ENCODE measurements around the gene TMEM8B.

TMEM8B gene

GRCh38 chr9:35816708-35817107 is 12.3 kb upstream of the TMEM8B start:
- TF ChIP-seq CSDC2 (CRISPR knock-in tag; IDR thresholded peaks at IDR 0.05) (no peak), OSR1 (CRISPR knock-in tag; IDR thresholded peaks at IDR 0.05) (no peak), GLIS3 (CRISPR knock-in tag; IDR thresholded peaks at IDR 0.05) (no peak), ZNF70 (CRISPR knock-in tag; IDR thresholded peaks at IDR 0.05) (no peak)
- TF ChIP-seq, protein P1, sequence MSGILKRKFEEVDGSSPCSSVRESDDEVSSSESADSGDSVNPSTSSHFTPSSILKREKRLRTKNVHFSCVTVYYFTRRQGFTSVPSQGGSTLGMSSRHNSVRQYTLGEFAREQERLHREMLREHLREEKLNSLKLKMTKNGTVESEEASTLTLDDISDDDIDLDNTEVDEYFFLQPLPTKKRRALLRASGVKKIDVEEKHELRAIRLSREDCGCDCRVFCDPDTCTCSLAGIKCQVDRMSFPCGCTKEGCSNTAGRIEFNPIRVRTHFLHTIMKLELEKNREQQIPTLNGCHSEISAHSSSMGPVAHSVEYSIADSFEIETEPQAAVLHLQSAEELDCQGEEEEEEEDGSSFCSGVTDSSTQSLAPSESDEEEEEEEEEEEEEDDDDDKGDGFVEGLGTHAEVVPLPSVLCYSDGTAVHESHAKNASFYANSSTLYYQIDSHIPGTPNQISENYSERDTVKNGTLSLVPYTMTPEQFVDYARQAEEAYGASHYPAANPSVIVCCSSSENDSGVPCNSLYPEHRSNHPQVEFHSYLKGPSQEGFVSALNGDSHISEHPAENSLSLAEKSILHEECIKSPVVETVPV (CRISPR knock-in tag; IDR thresholded peaks at IDR 0.05), result no peak
- ATAC-seq, result no peak

- no peak for ATAC-seq
- no peak for TF ChIP-seq OSR1 (CRISPR knock-in tag; IDR thresholded peaks at IDR 0.05)
Measured at GRCh38 chr9:35818341-35818740, 10.7 kb upstream of the TMEM8B start.

GRCh38 chr9:35820076-35820475 is 9.0 kb upstream of the TMEM8B start:
- no peak for ATAC-seq
- TF ChIP-seq, protein P2, sequence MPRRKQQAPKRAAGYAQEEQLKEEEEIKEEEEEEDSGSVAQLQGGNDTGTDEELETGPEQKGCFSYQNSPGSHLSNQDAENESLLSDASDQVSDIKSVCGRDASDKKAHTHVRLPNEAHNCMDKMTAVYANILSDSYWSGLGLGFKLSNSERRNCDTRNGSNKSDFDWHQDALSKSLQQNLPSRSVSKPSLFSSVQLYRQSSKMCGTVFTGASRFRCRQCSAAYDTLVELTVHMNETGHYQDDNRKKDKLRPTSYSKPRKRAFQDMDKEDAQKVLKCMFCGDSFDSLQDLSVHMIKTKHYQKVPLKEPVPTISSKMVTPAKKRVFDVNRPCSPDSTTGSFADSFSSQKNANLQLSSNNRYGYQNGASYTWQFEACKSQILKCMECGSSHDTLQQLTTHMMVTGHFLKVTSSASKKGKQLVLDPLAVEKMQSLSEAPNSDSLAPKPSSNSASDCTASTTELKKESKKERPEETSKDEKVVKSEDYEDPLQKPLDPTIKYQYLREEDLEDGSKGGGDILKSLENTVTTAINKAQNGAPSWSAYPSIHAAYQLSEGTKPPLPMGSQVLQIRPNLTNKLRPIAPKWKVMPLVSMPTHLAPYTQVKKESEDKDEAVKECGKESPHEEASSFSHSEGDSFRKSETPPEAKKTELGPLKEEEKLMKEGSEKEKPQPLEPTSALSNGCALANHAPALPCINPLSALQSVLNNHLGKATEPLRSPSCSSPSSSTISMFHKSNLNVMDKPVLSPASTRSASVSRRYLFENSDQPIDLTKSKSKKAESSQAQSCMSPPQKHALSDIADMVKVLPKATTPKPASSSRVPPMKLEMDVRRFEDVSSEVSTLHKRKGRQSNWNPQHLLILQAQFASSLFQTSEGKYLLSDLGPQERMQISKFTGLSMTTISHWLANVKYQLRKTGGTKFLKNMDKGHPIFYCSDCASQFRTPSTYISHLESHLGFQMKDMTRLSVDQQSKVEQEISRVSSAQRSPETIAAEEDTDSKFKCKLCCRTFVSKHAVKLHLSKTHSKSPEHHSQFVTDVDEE (CRISPR knock-in tag; IDR thresholded peaks at IDR 0.05), result no peak
- no peak for TF ChIP-seq ZNF70 (CRISPR knock-in tag; IDR thresholded peaks at IDR 0.05)
- no peak for TF ChIP-seq SNAI2 (CRISPR knock-in tag; IDR thresholded peaks at IDR 0.05)
- TF ChIP-seq ZNF8 (CRISPR knock-in tag; IDR thresholded peaks at IDR 0.05), result no peak
- TF ChIP-seq CREB5 (CRISPR knock-in tag; IDR thresholded peaks at IDR 0.05; ENCODE audit: low read depth), result no peak

DNA sequence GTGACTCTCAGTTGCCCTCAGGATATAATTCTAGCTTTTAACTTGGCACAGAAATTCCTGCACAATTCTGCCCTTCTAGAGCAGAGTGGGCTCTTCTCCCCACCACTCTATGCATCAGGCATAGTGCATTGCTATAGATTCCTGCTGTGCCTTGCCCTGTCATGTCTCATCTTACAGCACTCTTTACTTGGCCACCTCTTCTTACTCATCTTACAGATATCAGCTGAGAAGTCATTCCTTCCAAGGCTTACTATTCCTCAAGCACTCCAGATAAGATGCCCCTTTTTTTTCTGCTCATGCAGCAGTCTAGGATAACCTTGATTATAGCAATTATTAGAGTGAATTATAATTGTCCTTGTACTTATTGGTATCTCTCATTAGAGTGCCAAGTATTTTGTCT is 6.1 kb upstream of the TMEM8B start:
- no peak for ATAC-seq
- no peak for TF ChIP-seq ZFP30 (CRISPR knock-in tag; IDR thresholded peaks at IDR 0.05)
- no peak for TF ChIP-seq ISL1 (CRISPR knock-in tag; IDR thresholded peaks at IDR 0.05)
- TF ChIP-seq GLIS3 (CRISPR knock-in tag; IDR thresholded peaks at IDR 0.05), result no peak
- no peak for TF ChIP-seq ZNF565 (CRISPR knock-in tag; conservative IDR thresholded peaks at IDR 0.05; ENCODE audit: low read depth)

- TF ChIP-seq ARNTL (CRISPR knock-in tag; IDR thresholded peaks at IDR 0.05; ENCODE audit: borderline replicate concordance, low read depth), result no peak
- no peak for TF ChIP-seq ZFP3 (CRISPR knock-in tag; IDR thresholded peaks at IDR 0.05)
- no peak for TF ChIP-seq PPARA (CRISPR knock-in tag; IDR thresholded peaks at IDR 0.05; ENCODE audit: borderline replicate concordance)
- no peak for TF ChIP-seq ZC3H10 (CRISPR knock-in tag; IDR thresholded peaks at IDR 0.05)
- no peak for TF ChIP-seq CSDC2 (CRISPR knock-in tag; IDR thresholded peaks at IDR 0.05)
- TF ChIP-seq ZNF8 (CRISPR knock-in tag; IDR thresholded peaks at IDR 0.05), result no peak
- TF ChIP-seq OSR1 (CRISPR knock-in tag; IDR thresholded peaks at IDR 0.05), result no peak
- TF ChIP-seq TOX (CRISPR knock-in tag; IDR thresholded peaks at IDR 0.05; ENCODE audit: borderline replicate concordance), result no peak
- TF ChIP-seq SNAI2 (CRISPR knock-in tag; IDR thresholded peaks at IDR 0.05), result no peak
- no peak for TF ChIP-seq POU6F1 (CRISPR knock-in tag; IDR thresholded peaks at IDR 0.05; ENCODE audit: borderline replicate concordance, low read depth)
- no peak for TF ChIP-seq ZNF565 (CRISPR knock-in tag; conservative IDR thresholded peaks at IDR 0.05; ENCODE audit: low read depth)
- ATAC-seq, result peak; percentile 65
Measured at GRCh38 chr9:35826071-35826701, 2.8 kb upstream of the TMEM8B start.

Measured in SK-N-SH treated with all-trans-retinoic acid at 6 μM for 48 hours (cell line).